Esophagus muscularis mucosa (tissue), 4 donors: ENCODE results near the gene RLN1.

Experiments
- CTCF ChIP-seq, 3 experiments: fragments of 200-600 bp in 2 of 3; fragments of 450-650 bp in 1 of 3; sonication (generic) in 2 of 3; IDR thresholded peaks; one replicate each; pipeline ENCODE4 v1.5.1; 2017 to 2019; ENCODE audit warnings: antibody characterized with exemption in 3 of 3, mild to moderate bottlenecking in 2 of 3, moderate library complexity in 1 of 3
- EP300 ChIP-seq: sonication (generic); formaldehyde crosslinking; IDR thresholded peaks from one replicate; pipeline ENCODE4 v1.6.1; 2017; ENCODE audit warnings: antibody characterized with exemption
- POLR2A ChIP-seq: fragments of 450-650 bp; IDR thresholded peaks from one replicate; pipeline ENCODE4 v1.6.1; 2017; ENCODE audit warnings: antibody characterized with exemption, moderate library complexity, mild to moderate bottlenecking, low read depth
- POLR2AphosphoS5 ChIP-seq, 2 donors: sonication (generic); formaldehyde crosslinking; IDR thresholded peaks; one replicate each; pipeline ENCODE4 v1.6.1; 2017; ENCODE audit warnings: antibody characterized with exemption in 2 of 2

GRCh38 chr9:5315187-5315923 is 24.3 kb downstream of the RLN1 start:
- TF ChIP-seq POLR2A (no peak), CTCF (IDR thresholded peaks at IDR 0.05) (no peak), POLR2AphosphoS5 (IDR thresholded peaks at IDR 0.05) (no peak), EP300 (no peak)
